HEK293T (cell line): ENCODE results near the gene APPBP2.

Source experiments
- CTCF ChIA-PET: fragments of 350-600 bp; formaldehyde crosslinking; extraction: SDS; loops from one replicate; lab custom pipeline; 2021; ENCODE audit warnings: antibody characterized with exemption, inconsistent platforms; lab: Yijun Ruan, JAX
- POLR2A ChIA-PET: fragments of 350-600 bp; formaldehyde crosslinking; extraction: SDS; loops from one replicate; lab custom pipeline; 2020; ENCODE audit warnings: antibody characterized with exemption, inconsistent platforms; lab: Yijun Ruan, JAX
- DNase-seq: peaks from one replicate; pipeline ENCODE4 v3.0.0; 2012; ENCODE audit warnings: mixed read lengths; ENCODE audit errors: extremely low spot score
- ARNT ChIP-seq: fragments of 450-650 bp; IDR thresholded peaks from 2 replicates; pipeline ENCODE4 v1.6.1; 2017; ENCODE audit warnings: mild to moderate bottlenecking
- BHLHE40 ChIP-seq: fragments of 450-650 bp; IDR thresholded peaks from 2 replicates; pipeline ENCODE4 v1.6.1; 2016; ENCODE audit warnings: mild to moderate bottlenecking, moderate library complexity, borderline replicate concordance
- CTBP1 ChIP-seq: fragments of 450-650 bp; IDR thresholded peaks from 2 replicates; pipeline ENCODE4 v1.6.1; 2016; ENCODE audit warnings: borderline replicate concordance
- ELF4 ChIP-seq: fragments of 450-650 bp; IDR thresholded peaks from 2 replicates; pipeline ENCODE4 v1.6.1; 2017; ENCODE audit warnings: antibody characterized with exemption
- FOXA1 ChIP-seq: fragments of 450-650 bp; IDR thresholded peaks from 2 replicates; pipeline ENCODE4 v1.6.1; 2016; ENCODE audit warnings: mild to moderate bottlenecking
- FOXK2 ChIP-seq: fragments of 450-650 bp; IDR thresholded peaks from 2 replicates; pipeline ENCODE4 v1.6.1; 2016; ENCODE audit warnings: mild to moderate bottlenecking
- FOXM1 ChIP-seq: fragments of 450-650 bp; IDR thresholded peaks from 2 replicates; pipeline ENCODE4 v1.6.1; 2017; ENCODE audit warnings: mild to moderate bottlenecking, borderline replicate concordance
- HDGF ChIP-seq: fragments of 450-650 bp; IDR thresholded peaks from 2 replicates; pipeline ENCODE4 v1.6.1; 2017; ENCODE audit warnings: antibody characterized with exemption, borderline replicate concordance
- L3MBTL2 ChIP-seq: fragments of 450-650 bp; conservative IDR thresholded peaks from 2 replicates; pipeline ENCODE4 v1.6.1; 2016; ENCODE audit warnings: mild to moderate bottlenecking
- LEF1 ChIP-seq: fragments of 450-650 bp; IDR thresholded peaks from 2 replicates; pipeline ENCODE4 v1.6.1; 2017; ENCODE audit warnings: mild to moderate bottlenecking, borderline replicate concordance
- NFRKB ChIP-seq: fragments of 450-650 bp; IDR thresholded peaks from 2 replicates; pipeline ENCODE4 v1.6.1; 2016; ENCODE audit warnings: mild to moderate bottlenecking, moderate library complexity
- SP1 ChIP-seq: fragments of 450-650 bp; IDR thresholded peaks from 2 replicates; pipeline ENCODE4 v1.6.1; 2017
- SUZ12 ChIP-seq: fragments of 450-650 bp; IDR thresholded peaks from 2 replicates; pipeline ENCODE4 v1.6.1; 2016; ENCODE audit warnings: mild to moderate bottlenecking
- TARDBP ChIP-seq: fragments of 450-650 bp; IDR thresholded peaks from 2 replicates; pipeline ENCODE4 v1.6.1; 2016
- ZNF384 ChIP-seq: fragments of 450-650 bp; IDR thresholded peaks from 2 replicates; pipeline ENCODE4 v1.6.1; 2016
- TF ChIP-seq, protein P1 (sequence below): fragments of 450-650 bp; IDR thresholded peaks from 2 replicates; pipeline ENCODE4 v1.6.1; 2016

The APPBP2 gene, protein sequence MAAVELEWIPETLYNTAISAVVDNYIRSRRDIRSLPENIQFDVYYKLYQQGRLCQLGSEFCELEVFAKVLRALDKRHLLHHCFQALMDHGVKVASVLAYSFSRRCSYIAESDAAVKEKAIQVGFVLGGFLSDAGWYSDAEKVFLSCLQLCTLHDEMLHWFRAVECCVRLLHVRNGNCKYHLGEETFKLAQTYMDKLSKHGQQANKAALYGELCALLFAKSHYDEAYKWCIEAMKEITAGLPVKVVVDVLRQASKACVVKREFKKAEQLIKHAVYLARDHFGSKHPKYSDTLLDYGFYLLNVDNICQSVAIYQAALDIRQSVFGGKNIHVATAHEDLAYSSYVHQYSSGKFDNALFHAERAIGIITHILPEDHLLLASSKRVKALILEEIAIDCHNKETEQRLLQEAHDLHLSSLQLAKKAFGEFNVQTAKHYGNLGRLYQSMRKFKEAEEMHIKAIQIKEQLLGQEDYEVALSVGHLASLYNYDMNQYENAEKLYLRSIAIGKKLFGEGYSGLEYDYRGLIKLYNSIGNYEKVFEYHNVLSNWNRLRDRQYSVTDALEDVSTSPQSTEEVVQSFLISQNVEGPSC

DNA sequence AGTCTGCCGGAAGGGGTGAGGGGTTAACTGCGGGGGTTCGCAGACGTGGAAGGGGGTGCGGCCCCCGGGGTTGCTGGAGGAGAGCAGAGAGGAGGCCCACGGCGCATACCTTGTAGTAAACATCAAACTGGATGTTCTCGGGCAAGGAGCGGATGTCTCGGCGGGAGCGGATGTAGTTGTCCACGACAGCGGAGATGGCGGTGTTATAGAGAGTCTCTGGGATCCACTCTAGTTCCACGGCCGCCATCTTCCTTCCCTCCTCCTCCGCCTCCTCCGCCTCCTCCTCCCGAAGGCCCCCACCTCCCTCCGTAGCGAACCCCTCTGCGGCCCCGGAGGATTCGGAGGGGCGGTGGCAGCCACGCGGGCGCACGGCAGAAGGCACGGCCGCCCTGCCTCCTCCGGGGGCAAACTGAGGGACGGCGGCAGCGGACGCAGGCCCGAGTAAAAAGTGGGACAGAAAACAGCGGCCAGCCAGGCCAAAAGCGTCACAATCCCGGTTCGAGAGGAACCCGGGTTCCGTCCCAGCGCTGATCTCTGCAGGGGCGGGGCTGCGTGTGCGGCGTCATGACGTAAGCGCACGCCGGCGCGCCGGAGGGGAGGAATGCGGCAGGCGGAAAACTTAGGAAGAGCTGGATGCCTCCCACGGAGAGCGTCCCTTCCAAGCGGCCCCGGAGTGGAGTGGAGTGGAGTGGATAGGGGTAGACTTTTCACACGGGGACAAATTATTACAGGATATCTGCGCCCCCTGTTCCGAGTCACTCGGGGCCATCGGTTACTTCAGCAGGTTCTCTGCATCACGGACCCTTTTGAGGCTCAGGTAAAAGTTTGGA is at the start of gene APPBP2:
TSS of gene APPBP2 (minus strand) at position 558 of the 830 bp plus-strand sequence. CDS start at position 247, 311 bp downstream.
- DNase-seq: peak; percentile 91
- POLR2A ChIA-PET: interaction anchor here (0.5 to 3.4 kb wide), 22 partner anchors 8 to 112 kb away, joined by 3 to 17 read pairs (median 4); partner anchors contain the start of gene PPM1D
- CTCF ChIA-PET: interaction anchor here (0.8 to 1.8 kb wide), 3 partner anchors 44 to 115 kb away, joined by 4 to 8 read pairs (median 4); no protein-coding TSS in a partner anchor
- TF ChIP-seq HDGF (peak; percentile 63; the same call in 1 of the 2 replicates), TARDBP (peak; percentile 3; the same call in 1 of the 2 replicates), ARNT (no peak), L3MBTL2 (peak; percentile 76), NFRKB (no peak)

DNA sequence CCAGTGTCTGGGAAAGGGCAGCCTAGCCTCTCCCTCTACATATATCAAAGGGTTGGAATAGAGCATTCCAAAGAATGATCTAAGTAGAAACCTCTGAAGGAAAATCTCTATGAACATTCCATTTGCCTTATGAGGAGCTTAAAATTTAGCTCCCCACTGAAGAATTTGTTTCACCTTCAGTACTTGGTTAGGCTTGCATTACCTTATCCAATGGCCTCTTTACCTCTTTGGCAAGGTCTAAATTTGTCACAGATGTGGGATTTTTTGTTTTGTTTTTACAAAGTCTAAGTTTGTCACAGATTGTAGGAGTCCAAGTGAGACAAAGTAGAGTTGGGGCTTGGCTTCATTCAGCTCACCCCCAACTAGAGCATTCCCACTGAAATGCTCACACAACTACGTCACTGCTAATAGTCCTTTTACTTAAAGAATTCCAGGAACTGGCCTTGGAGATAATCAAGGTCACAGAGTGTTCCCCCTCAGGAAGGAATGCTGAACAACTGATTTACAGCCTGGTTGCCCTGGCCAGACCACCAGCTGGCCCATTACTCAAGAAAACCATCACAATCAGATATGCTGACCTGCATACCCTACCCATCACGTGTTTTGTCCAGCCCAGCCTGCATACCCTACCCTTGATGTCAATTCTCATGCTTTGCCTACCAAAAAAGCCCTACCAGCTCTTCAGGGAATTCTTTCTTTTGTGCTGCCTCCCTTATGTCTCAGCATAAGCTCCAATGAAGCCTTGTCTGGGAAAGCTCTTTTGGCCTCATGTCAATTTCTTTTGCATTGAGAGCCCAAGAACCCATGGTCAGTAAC is 47.4 kb upstream of the APPBP2 start:
- TF ChIP-seq FOXA1 (no peak), ARNT (no peak), HDGF (no peak), FOXM1 (no peak), ELF4 (no peak), ZNF384 (no peak)
- DNase-seq: no peak
- POLR2A ChIA-PET: interaction anchor here (1.6 to 1.7 kb wide), 2 partner anchors 26 to 47 kb away, joined by 7 to 10 read pairs; partner anchors contain the start of genes APPBP2 and PPM1D
- CTCF ChIA-PET: no interaction called here

DNA sequence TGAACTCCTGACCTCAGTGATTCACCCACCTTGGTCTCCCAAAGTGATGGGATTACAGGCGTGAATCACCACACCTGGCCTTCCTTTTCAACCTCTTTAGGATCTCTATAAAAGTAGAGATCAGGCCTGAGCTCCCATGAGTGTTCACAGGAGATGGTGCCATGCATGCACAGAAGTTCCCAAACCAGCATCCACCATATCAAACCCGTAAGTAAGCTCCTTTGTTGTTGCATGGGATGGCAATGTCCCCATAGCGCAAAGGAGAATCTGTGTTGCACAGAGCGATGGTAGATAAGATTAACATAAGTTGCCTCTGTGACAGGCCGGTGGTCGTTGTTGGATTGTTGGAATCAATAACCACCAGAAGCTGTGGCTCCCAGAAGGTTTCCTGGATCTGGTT is 39.2 kb upstream of the APPBP2 start:
- TF ChIP-seq FOXM1: no peak
- no peak for TF ChIP-seq ARNT
- TF ChIP-seq BHLHE40: no peak
- TF ChIP-seq, protein P1, sequence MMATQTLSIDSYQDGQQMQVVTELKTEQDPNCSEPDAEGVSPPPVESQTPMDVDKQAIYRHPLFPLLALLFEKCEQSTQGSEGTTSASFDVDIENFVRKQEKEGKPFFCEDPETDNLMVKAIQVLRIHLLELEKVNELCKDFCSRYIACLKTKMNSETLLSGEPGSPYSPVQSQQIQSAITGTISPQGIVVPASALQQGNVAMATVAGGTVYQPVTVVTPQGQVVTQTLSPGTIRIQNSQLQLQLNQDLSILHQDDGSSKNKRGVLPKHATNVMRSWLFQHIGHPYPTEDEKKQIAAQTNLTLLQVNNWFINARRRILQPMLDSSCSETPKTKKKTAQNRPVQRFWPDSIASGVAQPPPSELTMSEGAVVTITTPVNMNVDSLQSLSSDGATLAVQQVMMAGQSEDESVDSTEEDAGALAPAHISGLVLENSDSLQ: no peak
- TF ChIP-seq FOXK2: no peak
- no peak for TF ChIP-seq L3MBTL2
- TF ChIP-seq LEF1: no peak
- no peak for TF ChIP-seq FOXA1
- TF ChIP-seq CTBP1: no peak
- TF ChIP-seq NFRKB: no peak
- TF ChIP-seq ELF4: no peak
- no peak for TF ChIP-seq TARDBP
- no peak for TF ChIP-seq HDGF
- TF ChIP-seq SP1: no peak
- POLR2A ChIA-PET: interaction anchor here (1.3 to 1.4 kb wide), 2 partner anchors 34 to 39 kb away, joined by 3 to 4 read pairs; partner anchors contain the start of genes APPBP2 and PPM1D

DNA sequence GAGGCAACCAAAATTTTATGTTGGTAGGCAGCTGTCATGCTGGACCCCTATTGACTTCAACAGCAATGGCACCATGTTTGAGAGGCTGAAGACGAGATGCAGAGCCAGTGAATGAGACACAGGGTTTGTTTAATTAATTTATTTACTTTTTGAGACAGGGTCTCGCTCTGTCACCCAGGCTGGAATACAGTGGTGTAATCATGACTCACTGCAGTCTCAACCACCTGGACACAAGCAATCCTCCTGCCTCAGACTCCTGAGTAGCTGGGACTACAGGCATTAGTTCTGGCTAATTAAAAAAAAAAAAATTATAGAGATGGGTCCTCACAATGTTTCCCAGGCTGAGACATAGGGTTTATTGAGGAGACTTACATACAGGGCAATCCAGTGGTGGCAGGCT is 37.7 kb upstream of the APPBP2 start:
- no peak for DNase-seq
- ChIA-PET CTCF (interaction anchor here (0.7 kb wide), 1 partner anchor 215 kb away, joined by 6 read pairs; no protein-coding TSS in a partner anchor), POLR2A (no interaction called here)
- TF ChIP-seq BHLHE40: no peak
- no peak for TF ChIP-seq FOXM1
- TF ChIP-seq SP1: no peak
- no peak for TF ChIP-seq FOXK2
- no peak for TF ChIP-seq ZNF384
- TF ChIP-seq CTBP1: no peak
- no peak for TF ChIP-seq FOXA1
- TF ChIP-seq, protein P1: no peak
- TF ChIP-seq HDGF: no peak
- no peak for TF ChIP-seq ELF4
- no peak for TF ChIP-seq TARDBP
- no peak for TF ChIP-seq ARNT
- no peak for TF ChIP-seq L3MBTL2
- TF ChIP-seq NFRKB: no peak
- TF ChIP-seq SUZ12: no peak
- no peak for TF ChIP-seq LEF1

More for the DNA sequence above, 39.2 kb upstream of the APPBP2 start:
- DNase-seq: no peak
- CTCF ChIA-PET: interaction anchor here (0.6 to 0.9 kb wide), 3 partner anchors 19 to 619 kb away, joined by 3 to 5 read pairs (median 5); no protein-coding TSS in a partner anchor

DNA sequence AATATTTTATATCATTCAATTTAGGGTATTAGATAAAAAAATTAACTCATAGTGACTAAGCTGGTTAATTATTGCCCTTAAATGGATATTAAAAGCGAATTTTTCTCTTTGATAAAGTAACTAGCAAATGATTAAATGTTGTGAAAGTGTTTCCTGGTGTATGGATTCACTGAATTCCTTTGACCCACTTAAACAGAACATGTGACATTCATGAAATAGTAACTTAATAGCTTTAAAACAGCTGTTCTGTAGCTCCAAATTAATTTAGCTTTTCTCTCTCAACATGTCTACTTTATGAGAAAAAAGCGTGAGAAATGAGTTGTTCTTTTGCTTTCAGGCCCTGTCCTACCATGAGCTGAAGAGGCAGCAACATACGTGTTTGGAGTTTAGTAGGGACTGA is 36.4 kb upstream of the APPBP2 start:
- no peak for DNase-seq
- ChIA-PET POLR2A (no interaction called here), CTCF (no interaction called here)

More for the DNA sequence above, 36.4 kb upstream of the APPBP2 start:
- TF ChIP-seq FOXA1 (no peak), HDGF (no peak), SUZ12 (no peak), TARDBP (no peak), FOXM1 (no peak), FOXK2 (no peak), ARNT (no peak), NFRKB (no peak)
- TF ChIP-seq, protein P1: no peak
